GM18861 (cell line): ENCODE data around the gene CCPG1.
A peak's percentile ranks its signal among the peaks of the same experiment; 100 is the strongest.
"Not testable (repeated sequence)": the region's sequence is repeated elsewhere in the genome, so short reads cannot be mapped to it uniquely, and the experiment has no call there.

Experiments used
- ATAC-seq: cut with Tn5 transposase; IDR thresholded peaks from one replicate; pipeline ENCODE4 v1.9.1; 2021; ENCODE audit not compliant: unreplicated experiment

Gene CCPG1, protein sequence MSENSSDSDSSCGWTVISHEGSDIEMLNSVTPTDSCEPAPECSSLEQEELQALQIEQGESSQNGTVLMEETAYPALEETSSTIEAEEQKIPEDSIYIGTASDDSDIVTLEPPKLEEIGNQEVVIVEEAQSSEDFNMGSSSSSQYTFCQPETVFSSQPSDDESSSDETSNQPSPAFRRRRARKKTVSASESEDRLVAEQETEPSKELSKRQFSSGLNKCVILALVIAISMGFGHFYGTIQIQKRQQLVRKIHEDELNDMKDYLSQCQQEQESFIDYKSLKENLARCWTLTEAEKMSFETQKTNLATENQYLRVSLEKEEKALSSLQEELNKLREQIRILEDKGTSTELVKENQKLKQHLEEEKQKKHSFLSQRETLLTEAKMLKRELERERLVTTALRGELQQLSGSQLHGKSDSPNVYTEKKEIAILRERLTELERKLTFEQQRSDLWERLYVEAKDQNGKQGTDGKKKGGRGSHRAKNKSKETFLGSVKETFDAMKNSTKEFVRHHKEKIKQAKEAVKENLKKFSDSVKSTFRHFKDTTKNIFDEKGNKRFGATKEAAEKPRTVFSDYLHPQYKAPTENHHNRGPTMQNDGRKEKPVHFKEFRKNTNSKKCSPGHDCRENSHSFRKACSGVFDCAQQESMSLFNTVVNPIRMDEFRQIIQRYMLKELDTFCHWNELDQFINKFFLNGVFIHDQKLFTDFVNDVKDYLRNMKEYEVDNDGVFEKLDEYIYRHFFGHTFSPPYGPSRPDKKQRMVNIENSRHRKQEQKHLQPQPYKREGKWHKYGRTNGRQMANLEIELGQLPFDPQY

DNA sequence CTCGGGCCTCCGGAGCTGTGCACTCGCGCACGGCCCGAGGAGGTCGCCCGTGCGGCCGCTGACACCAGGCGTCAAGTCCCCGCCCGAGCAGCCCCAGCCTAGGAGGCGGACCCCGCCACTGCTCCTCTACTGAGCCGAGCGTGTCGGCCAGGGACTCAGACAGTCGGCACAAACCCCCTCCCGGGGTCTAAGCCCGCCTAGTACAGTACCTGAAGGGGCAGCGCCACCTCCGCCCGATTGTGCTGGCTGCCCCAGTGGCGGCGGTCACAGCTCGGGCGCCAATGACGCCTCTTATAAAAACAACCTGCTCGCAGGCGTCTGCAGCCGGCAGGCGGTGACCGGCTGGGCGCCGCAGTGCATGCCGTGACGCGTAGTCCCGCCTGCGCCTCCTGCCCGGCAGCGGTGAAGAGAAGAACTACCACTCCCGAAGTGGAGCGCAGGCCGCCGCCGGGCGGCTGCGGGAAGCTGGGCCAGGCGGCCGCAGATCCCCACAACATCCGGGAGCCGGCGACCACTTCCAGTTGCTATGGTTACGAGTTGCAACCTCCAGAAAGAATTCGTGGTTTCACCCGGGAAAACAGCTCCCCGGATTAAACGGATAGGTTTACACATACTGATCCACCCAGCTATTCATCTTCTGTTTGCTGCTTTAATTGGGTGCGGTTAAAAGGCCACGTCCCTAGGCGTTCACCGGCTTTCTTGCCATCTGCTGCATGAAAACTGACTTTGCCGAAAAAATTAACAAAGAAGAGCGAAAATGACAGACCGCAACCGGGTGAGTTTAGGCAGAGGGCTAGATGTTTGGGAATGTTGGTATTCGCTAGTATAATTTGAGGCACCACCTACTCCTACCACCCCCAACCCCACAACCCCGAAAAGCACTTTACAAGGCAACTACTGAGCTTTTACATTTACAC is at the start of gene CCPG1, which contains the start of gene PIERCE2:
Gene CCPG1, minus strand, starts transcription at position 348 of the 917 bp plus-strand sequence. CDS start 18,935 bp downstream, outside the sequence.
Gene PIERCE2, plus strand, starts transcription at position 484 of the 917 bp plus-strand sequence. Its CDS starts 274 bp downstream, at position 758.
- ATAC-seq = peak; percentile 92

GRCh38 chr15:55457401-55458022 is 49.4 kb upstream of the CCPG1 start:
- no peak for ATAC-seq

- ATAC-seq = not testable (repeated sequence)
Measured at GRCh38 chr15:55447030-55447394, 38.9 kb upstream of the CCPG1 start.

- ATAC-seq = not testable (repeated sequence)
Measured at GRCh38 chr15:55446379-55447029, 38.3 kb upstream of the CCPG1 start.

GRCh38 chr15:55445936-55446335 is 37.8 kb upstream of the CCPG1 start:
- ATAC-seq = not testable (repeated sequence)

DNA sequence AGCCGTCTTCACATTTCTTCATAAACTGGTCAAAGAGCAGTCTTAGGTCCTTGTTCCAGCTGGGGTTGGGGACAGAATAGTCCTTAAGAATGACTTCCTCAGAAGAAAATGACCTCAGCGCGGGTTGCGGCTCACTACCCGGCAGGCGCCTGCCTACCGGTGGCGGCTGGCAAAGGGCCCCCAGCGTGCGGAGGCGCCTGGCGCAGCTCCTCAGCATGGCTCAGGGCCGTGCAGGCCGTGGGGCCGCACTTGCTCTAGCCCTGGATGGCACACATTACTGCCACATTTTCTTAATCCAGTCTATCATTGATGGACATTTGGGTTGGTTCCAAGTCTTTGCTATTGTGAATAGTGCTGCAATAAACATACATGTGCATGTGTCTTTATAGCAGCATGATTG is 35.0 kb upstream of the CCPG1 start:
- ATAC-seq = not testable (repeated sequence)

DNA sequence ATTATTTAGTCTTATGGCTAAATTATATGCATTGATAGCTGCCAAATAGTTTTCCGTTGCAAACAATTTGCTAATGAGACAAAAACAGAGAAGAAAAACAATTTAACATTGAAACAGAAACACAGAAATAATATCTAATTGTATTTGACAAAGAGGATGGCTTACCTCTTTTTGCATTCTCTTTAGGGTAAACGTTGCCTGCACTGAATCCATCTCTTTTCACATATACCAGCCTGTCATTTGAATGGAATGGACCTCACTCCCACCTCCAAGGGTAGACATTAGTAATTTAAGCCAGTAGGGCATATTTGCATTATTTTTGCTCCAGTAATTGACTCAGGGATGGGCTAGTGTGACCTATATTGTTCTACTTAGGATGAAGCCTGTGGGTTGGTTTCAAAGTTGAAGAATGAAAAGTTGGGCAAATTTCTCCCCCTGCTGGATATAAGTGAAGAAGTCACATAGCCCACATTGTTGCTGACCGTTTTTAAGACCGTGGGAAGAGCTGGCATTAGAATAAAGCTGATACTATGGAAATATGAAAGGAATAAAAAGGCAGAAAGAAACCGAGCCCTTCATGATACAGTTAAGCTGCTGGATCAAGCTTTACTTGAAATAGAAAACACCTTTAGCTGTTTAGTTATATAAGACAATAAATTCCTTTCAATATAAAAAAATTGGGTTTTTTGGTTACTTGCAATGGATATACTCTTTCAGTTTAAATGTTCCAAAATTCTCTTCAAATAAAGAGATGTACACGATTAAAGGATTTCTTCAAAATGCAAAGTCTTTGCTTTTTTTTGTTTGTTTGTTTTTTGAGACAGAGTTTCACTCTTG is 27.0 kb upstream of the CCPG1 start:
- ATAC-seq = peak; percentile 60

DNA sequence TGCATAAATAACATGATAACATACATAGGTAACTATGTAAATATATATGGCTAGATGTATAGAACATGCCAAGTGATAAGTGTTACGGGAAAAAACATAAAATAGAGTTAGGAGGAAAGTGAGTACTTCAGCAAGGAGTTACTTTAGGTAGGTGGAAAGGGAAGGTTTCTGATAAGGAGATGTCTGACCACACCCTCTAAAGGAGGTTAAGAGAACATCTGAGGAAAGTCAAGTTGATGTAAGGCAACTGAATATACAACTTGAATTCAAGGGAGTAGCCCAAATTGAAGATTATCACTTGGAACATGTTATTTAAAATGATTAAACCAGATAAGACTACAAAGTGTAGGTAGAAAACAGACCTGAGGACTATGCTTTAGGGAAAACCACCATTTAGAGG is 13.9 kb upstream of the CCPG1 start:
- ATAC-seq = no peak

DNA sequence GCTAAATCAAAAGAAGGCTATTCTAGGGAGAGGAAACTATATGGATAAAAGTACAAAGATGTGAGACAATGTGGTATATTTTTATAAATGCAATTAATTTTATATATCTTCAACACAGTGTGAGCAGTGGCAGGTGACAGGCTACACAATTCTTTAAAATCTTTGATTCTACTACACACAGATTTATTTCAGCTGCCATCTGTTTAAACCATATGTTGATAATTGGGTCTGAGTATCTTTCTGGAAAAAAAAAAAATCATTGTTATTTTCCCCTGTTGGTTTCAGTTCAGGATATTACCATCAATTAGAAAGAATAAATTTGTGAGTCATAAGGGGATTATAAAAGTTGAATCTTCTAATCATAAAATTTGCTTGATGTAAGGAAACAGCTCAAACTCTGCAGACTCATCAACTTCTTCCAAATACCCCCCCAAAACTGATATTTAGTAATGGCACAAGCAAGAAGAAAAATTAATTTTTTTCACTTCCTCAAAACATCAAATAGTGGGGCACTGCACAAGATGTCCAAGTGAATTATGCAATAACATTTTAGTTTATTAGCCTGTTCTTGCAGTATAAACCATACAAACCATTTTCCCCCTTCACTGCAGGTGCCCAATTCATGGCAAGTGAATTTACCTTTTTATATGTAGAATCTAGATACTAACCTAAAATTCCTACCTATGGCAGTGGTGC is 12.2 kb upstream of the CCPG1 start:
- no peak for ATAC-seq

- ATAC-seq = not testable (repeated sequence)
Measured at GRCh38 chr15:55417678-55418077, 9.5 kb upstream of the CCPG1 start.

DNA sequence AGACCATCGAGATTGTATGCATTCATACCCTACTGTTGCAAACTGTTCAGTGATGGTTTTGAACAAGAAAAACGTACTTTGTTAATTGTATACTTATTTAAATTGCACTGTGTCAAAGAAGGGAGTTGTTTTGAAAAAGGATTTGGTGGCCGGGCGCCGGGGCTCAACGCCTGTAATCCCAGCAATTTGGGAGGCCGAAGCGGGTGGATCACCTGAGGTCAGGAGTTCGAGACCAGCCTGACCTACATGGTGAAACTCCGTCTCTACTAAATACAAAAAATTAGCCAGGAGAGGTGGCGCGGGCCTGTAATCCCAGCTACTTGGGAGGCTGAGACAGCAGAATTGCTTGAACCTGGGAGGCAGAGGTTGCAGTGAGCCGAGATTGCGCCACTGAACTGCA is 817 bp upstream of the CCPG1 start:
- not testable (repeated sequence) for ATAC-seq

GRCh38 chr15:55407498-55408011 is 604 bp downstream of the CCPG1 start:
- peak; percentile 2 for ATAC-seq

DNA sequence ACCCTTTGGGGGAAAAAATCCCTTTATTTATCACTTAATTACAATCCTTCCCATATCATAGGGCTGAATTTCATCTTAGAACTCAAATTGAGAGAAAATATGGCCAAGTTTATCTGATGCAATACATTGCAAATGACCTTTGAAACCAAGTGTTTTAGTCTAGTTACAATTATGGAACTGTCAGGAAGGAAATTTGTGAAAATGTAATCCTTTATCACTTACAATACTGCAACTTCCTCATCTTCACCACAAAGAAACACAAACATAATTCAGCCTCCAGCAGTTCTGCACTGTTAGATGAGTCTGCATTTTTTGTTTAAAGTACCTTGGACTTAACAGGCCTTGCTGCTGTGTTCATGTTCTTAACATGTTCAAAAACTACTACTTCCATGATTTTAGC is 4.6 kb downstream of the CCPG1 start:
- ATAC-seq = peak; percentile 15

GRCh38 chr15:55402707-55403106 is 5.5 kb downstream of the CCPG1 start:
- no peak for ATAC-seq

DNA sequence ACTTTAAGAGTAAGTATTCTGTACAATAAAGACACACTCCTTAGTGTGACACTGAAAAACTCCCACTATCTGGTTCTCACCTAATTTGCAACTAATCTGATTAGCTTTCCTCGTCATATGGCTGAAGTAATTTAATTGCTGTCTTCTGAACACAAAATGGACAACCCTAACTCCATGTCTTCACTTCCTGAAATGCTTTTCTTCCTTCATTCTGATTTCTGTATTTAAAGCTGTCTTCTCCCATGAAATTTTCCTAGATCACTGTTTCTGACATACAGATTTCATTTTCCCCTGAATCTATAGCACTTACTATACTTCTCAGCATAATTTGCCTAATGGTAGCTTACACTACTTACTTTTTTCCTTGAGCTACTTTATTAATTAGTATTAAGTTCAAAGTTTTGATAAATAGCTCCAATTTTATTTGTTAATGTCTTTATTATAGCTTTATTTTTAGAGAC is 6.3 kb downstream of the CCPG1 start:
- ATAC-seq = no peak

- ATAC-seq = not testable (repeated sequence)
Measured at GRCh38 chr15:55400050-55400449, 8.1 kb downstream of the CCPG1 start.

- no peak for ATAC-seq
Measured at GRCh38 chr15:55398243-55398642, 9.9 kb downstream of the CCPG1 start.

DNA sequence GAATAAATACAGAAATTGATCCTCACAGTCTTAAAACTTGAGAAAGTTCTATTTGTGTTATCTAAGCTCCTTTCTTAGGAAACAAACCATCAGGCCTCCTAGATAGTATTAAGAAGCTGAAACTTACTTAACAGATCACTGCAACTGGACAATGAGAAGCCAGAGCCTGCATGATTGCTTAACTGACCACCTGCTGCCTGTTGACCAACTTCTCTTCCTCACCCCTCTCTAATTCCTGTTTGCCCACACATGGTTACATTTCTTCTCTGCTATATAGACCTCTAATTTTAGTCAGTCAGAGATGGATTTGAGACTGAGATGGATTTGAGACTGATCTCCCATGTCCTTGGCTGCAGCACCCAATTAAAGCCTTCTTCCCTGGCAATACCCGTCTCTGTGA is 13.5 kb downstream of the CCPG1 start:
- ATAC-seq = no peak
